WTC11 (cell line): ENCODE results near the gene CARHSP1. TPM values are rescaled to one million over a fixed set of nuclear protein-coding genes. Genes with fewer than 3 reads are reported as not detected.

Experiments used
- ATAC-seq: fragments of 200-7000 bp; cut with Tn5 transposase; 2 replicates; pipeline ENCODE4 v1.10.0; 2021; ENCODE audit warnings: mild to moderate bottlenecking, moderate library complexity
- CTCF ChIA-PET: fragments of 300-600 bp; sonication (Branson Sonifier 250); formaldehyde crosslinking; loops from one replicate; lab custom pipeline; 2021; ENCODE audit warnings: antibody characterized with exemption; lab: Charles Lee
- POLR2A ChIA-PET: fragments of 350-600 bp; sonication (Branson Sonifier 250); formaldehyde crosslinking; loops from one replicate; lab custom pipeline; 2021; ENCODE audit warnings: antibody characterized with exemption; lab: Charles Lee
- DNase-seq: peaks from one replicate; pipeline ENCODE4 v3.0.0; 2021; ENCODE audit warnings: low spot score
- H3K27ac Mint-ChIP-seq: 2 replicates; pipeline ENCODE4 v1.8.0; 2021; ENCODE audit warnings: mixed read lengths
- H3K27me3 Mint-ChIP-seq: 2 replicates; pipeline ENCODE4 v1.8.0; 2021; ENCODE audit warnings: low read depth, mild to moderate bottlenecking, moderate library complexity, mixed read lengths
- H3K36me3 Mint-ChIP-seq: 2 replicates; pipeline ENCODE4 v1.8.0; 2021; ENCODE audit warnings: mixed read lengths
- H3K4me1 Mint-ChIP-seq: 2 replicates; pipeline ENCODE4 v1.8.0; 2022; ENCODE audit warnings: mixed read lengths
- H3K4me3 Mint-ChIP-seq: 2 replicates; pipeline ENCODE4 v1.8.0; 2021; ENCODE audit warnings: mild to moderate bottlenecking, moderate library complexity, mixed read lengths
- H3K9me3 Mint-ChIP-seq: 2 replicates; pipeline ENCODE4 v1.8.0; 2021; ENCODE audit warnings: mixed read lengths
- ARID4B ChIP-seq: sonication (generic); formaldehyde crosslinking; IDR thresholded peaks from 2 replicates; pipeline ENCODE4 v1.8.0; 2023; ENCODE audit warnings: missing genetic modification reagents, mild to moderate bottlenecking, borderline replicate concordance
- ATF3 ChIP-seq: sonication (generic); formaldehyde crosslinking; conservative IDR thresholded peaks from 2 replicates; pipeline ENCODE4 v1.8.1; 2022; ENCODE audit warnings: mild to moderate bottlenecking, missing genetic modification reagents
- ETV6 ChIP-seq: sonication (generic); formaldehyde crosslinking; IDR thresholded peaks from 2 replicates; pipeline ENCODE4 v1.8.1; 2022; ENCODE audit warnings: mild to moderate bottlenecking, missing genetic modification reagents
- FOXP1 ChIP-seq: sonication (generic); formaldehyde crosslinking; IDR thresholded peaks from 2 replicates; pipeline ENCODE4 v1.8.0; 2022; ENCODE audit warnings: missing genetic modification reagents, mild to moderate bottlenecking, moderate library complexity, borderline replicate concordance
- FOXP4 ChIP-seq: sonication (generic); formaldehyde crosslinking; IDR thresholded peaks from 2 replicates; pipeline ENCODE4 v1.8.0; 2022; ENCODE audit warnings: mild to moderate bottlenecking, missing genetic modification reagents
- GABPB1 ChIP-seq: sonication (generic); formaldehyde crosslinking; IDR thresholded peaks from 2 replicates; pipeline ENCODE4 v1.8.1; 2023; ENCODE audit warnings: mild to moderate bottlenecking, missing genetic modification reagents
- GTF2I ChIP-seq: fragments of 250-450 bp; sonication (Bioruptor Pico); conservative IDR thresholded peaks from 2 replicates; pipeline ENCODE4 v1.4.0; 2021; ENCODE audit warnings: mild to moderate bottlenecking
- MAX ChIP-seq: sonication (generic); formaldehyde crosslinking; IDR thresholded peaks from 2 replicates; pipeline ENCODE4 v1.8.0; 2022; ENCODE audit warnings: mild to moderate bottlenecking, missing genetic modification reagents
- NR3C1 ChIP-seq: sonication (generic); formaldehyde crosslinking; conservative IDR thresholded peaks from 2 replicates; pipeline ENCODE4 v1.8.1; 2023; ENCODE audit warnings: low read depth, mild to moderate bottlenecking, missing genetic modification reagents
- SMAD3 ChIP-seq: sonication (generic); formaldehyde crosslinking; IDR thresholded peaks from 2 replicates; pipeline ENCODE4 v1.8.0; 2022; ENCODE audit warnings: missing genetic modification reagents, mild to moderate bottlenecking, borderline replicate concordance
- SMAD4 ChIP-seq: sonication (generic); formaldehyde crosslinking; IDR thresholded peaks from 2 replicates; pipeline ENCODE4 v1.8.0; 2022; ENCODE audit warnings: mild to moderate bottlenecking, missing genetic modification reagents
- SP1 ChIP-seq: sonication (generic); formaldehyde crosslinking; conservative IDR thresholded peaks from 2 replicates; pipeline ENCODE4 v1.8.1; 2022; ENCODE audit warnings: missing genetic modification reagents
- TEAD1 ChIP-seq: sonication (generic); formaldehyde crosslinking; IDR thresholded peaks from 2 replicates; pipeline ENCODE4 v1.8.0; 2022; ENCODE audit warnings: mild to moderate bottlenecking, missing genetic modification reagents
- USF1 ChIP-seq: sonication (generic); formaldehyde crosslinking; IDR thresholded peaks from 2 replicates; pipeline ENCODE4 v1.8.0; 2022; ENCODE audit warnings: mild to moderate bottlenecking, missing genetic modification reagents
- USF2 ChIP-seq: sonication (generic); formaldehyde crosslinking; IDR thresholded peaks from 2 replicates; pipeline ENCODE4 v1.8.1; 2023; ENCODE audit warnings: mild to moderate bottlenecking, missing genetic modification reagents, moderate library complexity
- ZBTB21 ChIP-seq: sonication (generic); formaldehyde crosslinking; IDR thresholded peaks from 2 replicates; pipeline ENCODE4 v1.8.1; 2023; ENCODE audit warnings: mild to moderate bottlenecking, missing genetic modification reagents, borderline replicate concordance
- ZBTB43 ChIP-seq: sonication (generic); formaldehyde crosslinking; IDR thresholded peaks from 2 replicates; pipeline ENCODE4 v1.8.1; 2023; ENCODE audit warnings: mild to moderate bottlenecking, missing genetic modification reagents
- ZNF121 ChIP-seq: sonication (generic); formaldehyde crosslinking; IDR thresholded peaks from 2 replicates; pipeline ENCODE4 v1.8.0; 2023; ENCODE audit warnings: missing genetic modification reagents
- ZNF232 ChIP-seq: sonication (generic); formaldehyde crosslinking; IDR thresholded peaks from 2 replicates; pipeline ENCODE4 v1.8.0; 2022; ENCODE audit warnings: mild to moderate bottlenecking, missing genetic modification reagents
- ZNF281 ChIP-seq: sonication (generic); formaldehyde crosslinking; IDR thresholded peaks from 2 replicates; pipeline ENCODE4 v1.8.0; 2023; ENCODE audit warnings: mild to moderate bottlenecking, missing genetic modification reagents
- ZNF396 ChIP-seq: fragments of 250-450 bp; sonication (Bioruptor Pico); IDR thresholded peaks from 2 replicates; pipeline ENCODE4 v1.8.0; 2021; ENCODE audit warnings: mild to moderate bottlenecking, moderate library complexity, borderline replicate concordance
- ZNF416 ChIP-seq: fragments of 250-450 bp; sonication (Bioruptor Pico); IDR thresholded peaks from 2 replicates; pipeline ENCODE4 v1.9.0; 2021; ENCODE audit warnings: mild to moderate bottlenecking, inconsistent platforms
- total RNA-seq: library from RNA; stranded (reverse); gene quantifications from 3 replicates; pipeline ENCODE4 v1.2.3, GENCODE V29; 2021

Gene CARHSP1
- total RNA-seq, 1 experiment from 2014 or later = 261 TPM

GRCh38 chr16:8866118-8866883, 2.5 kb downstream of the CARHSP1 start:
- TF ChIP-seq SMAD4 (CRISPR knock-in tag) = no peak
- TF ChIP-seq SP1 (CRISPR knock-in tag) = peak; percentile 74; the same call in 1 of the 2 replicates
- peak; percentile 79; the same call in 1 of the 2 replicates for TF ChIP-seq FOXP4 (CRISPR knock-in tag)
- TF ChIP-seq GTF2I (CRISPR knock-in tag) = peak; percentile 90; the same call in 1 of the 2 replicates
- peak; percentile 43; the same call in 1 of the 2 replicates for TF ChIP-seq SMAD3 (CRISPR knock-in tag)
- TF ChIP-seq ZNF121 (CRISPR knock-in tag) = peak; percentile 95
- TF ChIP-seq ZNF396 (CRISPR knock-in tag) = no peak
- no peak for TF ChIP-seq ZNF416
- peak; percentile 41; the same call in 1 of the 2 replicates for TF ChIP-seq ARID4B
- TF ChIP-seq FOXP1 (CRISPR knock-in tag) = no peak
- TF ChIP-seq ZBTB21 = 0 out of 2 replicates have a peak, but pooled peaks have one; percentile 86
- TF ChIP-seq MAX = peak; percentile 96
- TF ChIP-seq ZNF281 (CRISPR knock-in tag) = no peak; the same call in 1 of the 2 replicates
- no peak for TF ChIP-seq ZBTB43 (CRISPR knock-in tag)
- no peak for TF ChIP-seq ATF3 (CRISPR knock-in tag)
- peak; percentile 92 for TF ChIP-seq USF1 (CRISPR knock-in tag)
- TF ChIP-seq TEAD1 = peak; percentile 92; the same call in 1 of the 2 replicates
- TF ChIP-seq NR3C1 = 0 out of 2 replicates have a peak, but pooled peaks have one; percentile 6
- TF ChIP-seq GABPB1 (CRISPR knock-in tag) = peak; percentile 63
- TF ChIP-seq ZNF232 = peak; percentile 48; the same call in 1 of the 2 replicates
- TF ChIP-seq USF2 (CRISPR knock-in tag) = peak; percentile 90
- peak; percentile 88 for TF ChIP-seq ETV6 (CRISPR knock-in tag)
- TF ChIP-seq, all 79 proteins: peak for 15
- Mint-ChIP-seq H3K4me3 (peak overlapping the region; percentile 89), H3K27me3 (no peaks in the 10 kb centered on the region), H3K27ac (peak overlapping the region; percentile 96), H3K9me3 (no peaks in the 10 kb centered on the region), H3K36me3 (no peaks in the 10 kb centered on the region; the same call in 1 of the 2 replicates), H3K4me1 (peaks cover 62% of the 10 kb centered on the region)
- DNase-seq (peak; percentile 97), ATAC-seq (peak; percentile 65)
- ChIA-PET CTCF (interaction anchor here (0.7 to 2.4 kb wide), 11 partner anchors 8 to 231 kb away, joined by 3 to 10 read pairs (median 5); partner anchors contain the start of gene LITAFD), POLR2A (interaction anchor here (0.6 to 1.0 kb wide), 2 partner anchors 34 to 266 kb away, joined by 6 to 8 read pairs; no protein-coding TSS in a partner anchor)
